Cardiac septum (tissue), 1 donor: ENCODE data around the gene KRTAP10-1. TPM values are rescaled to one million over a fixed set of nuclear protein-coding genes. Genes with fewer than 3 reads are reported as not detected.

ENCODE experiments used
- DNase-seq: peaks from one replicate; pipeline ENCODE4 v3.0.0-alpha.2; 2020; ENCODE audit warnings: low spot score
- intact Hi-C: fragments of 100-400 bp; cut with DNase I; formaldehyde crosslinking; loops from one replicate; pipeline ENCODE4 v1.14.0; 2022
- total RNA-seq: library from RNA; stranded (reverse); fragmentation: NEBNext Ultra II Directional; extraction: Animal tissue kit (Norgen Biotek cat#: 25700); gene quantifications from one replicate; pipeline ENCODE4 v1.2.1, GENCODE V29; 2021
- donor health status: DM: no; HTN: no; CAD: no.

The KRTAP10-1 gene
- total RNA-seq, 1 donor from 2014 or later, result not detected

- intact Hi-C loops, result no loop called here
- peak; percentile 56 for DNase-seq
These were observed 19.4 kb downstream of the KRTAP10-1 start for GRCh38 chr21:44520326-44521300.

GRCh38 chr21:44519346-44520325 is 20.4 kb downstream of the KRTAP10-1 start:
- no peak for DNase-seq
- intact Hi-C loops, result loop anchor here (10.0 kb wide), 1 partner anchor 405 kb away; the partner anchor contains the start of gene ITGB2

- no peak for DNase-seq
- intact Hi-C loops, result loop anchor here (10.0 kb wide), 1 partner anchor 406 kb away; the partner anchor contains the start of gene ITGB2
These were observed 21.3 kb downstream of the KRTAP10-1 start for GRCh38 chr21:44518686-44519085.

- DNase-seq, result no peak
- intact Hi-C loops, result loop anchor here (10.0 kb wide), 1 partner anchor 407 kb away; the partner anchor contains the start of gene ITGB2
These were observed 22.7 kb downstream of the KRTAP10-1 start for GRCh38 chr21:44517175-44517899.

GRCh38 chr21:44516828-44517174 is 23.2 kb downstream of the KRTAP10-1 start:
- no peak for DNase-seq
- intact Hi-C loops, result loop anchor here (10.0 kb wide), 1 partner anchor 408 kb away; the partner anchor contains the start of gene ITGB2

DNA sequence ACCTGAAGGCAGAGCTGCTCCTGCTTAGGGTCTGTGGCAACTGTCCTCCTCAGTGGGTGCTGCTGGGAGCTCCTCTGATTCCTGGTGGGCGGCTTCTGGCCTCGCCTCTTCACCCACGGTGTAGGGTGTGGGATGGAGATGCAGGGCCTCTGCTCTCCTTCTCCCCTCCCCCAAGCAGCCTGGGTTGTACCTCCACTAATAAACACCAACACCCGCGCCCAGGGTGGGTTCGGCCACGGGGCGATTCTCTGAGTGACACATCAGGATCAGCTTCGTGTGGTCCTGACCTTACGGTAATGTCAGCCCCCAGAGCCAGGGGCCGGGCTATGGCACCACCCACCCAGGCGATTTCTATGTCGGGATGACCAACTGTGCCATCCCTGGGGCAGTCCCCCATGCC is 23.7 kb downstream of the KRTAP10-1 start:
- no peak for DNase-seq
- intact Hi-C loops, result loop anchor here (10.0 kb wide), 1 partner anchor 408 kb away; the partner anchor contains the start of gene ITGB2

GRCh38 chr21:44515359-44516165 is 24.4 kb downstream of the KRTAP10-1 start:
- DNase-seq, result no peak
- intact Hi-C loops, result loop anchor here (10.0 kb wide), 1 partner anchor 409 kb away; the partner anchor contains the start of gene ITGB2

DNA sequence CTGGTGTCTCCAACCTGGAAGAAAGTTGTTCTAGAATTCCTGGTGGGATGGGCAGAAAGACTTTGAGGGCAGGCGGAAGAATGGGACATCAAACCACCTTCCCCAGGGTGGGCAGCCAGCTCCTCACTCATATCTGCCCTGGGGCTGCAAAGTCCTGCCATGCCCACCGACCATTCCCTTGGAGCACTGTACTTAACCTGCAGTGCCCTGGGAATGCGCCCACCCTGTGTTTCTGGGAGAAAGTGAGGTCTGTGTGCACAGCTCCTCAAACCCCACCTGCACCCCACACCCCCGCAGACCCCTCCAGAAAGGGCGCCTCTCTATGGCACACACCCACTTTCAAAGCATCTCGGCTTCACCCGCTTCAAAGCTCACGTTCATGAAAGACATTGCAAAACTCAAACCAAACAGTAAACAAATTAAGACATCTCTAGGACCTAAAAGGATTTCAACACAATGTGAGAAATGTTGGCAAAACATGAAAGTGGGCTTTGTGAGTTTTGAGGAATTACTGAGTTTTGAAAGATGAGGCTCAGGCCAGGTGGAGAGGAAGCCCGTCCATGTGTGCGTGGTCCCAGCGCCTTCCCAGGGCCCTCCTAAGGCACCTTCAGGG is 25.1 kb downstream of the KRTAP10-1 start:
- intact Hi-C loops, result loop anchor here (5.0 to 10.0 kb wide), 2 partner anchors 277 to 410 kb away; partner anchors contain the start of gene ITGB2
- DNase-seq, result no peak

DNA sequence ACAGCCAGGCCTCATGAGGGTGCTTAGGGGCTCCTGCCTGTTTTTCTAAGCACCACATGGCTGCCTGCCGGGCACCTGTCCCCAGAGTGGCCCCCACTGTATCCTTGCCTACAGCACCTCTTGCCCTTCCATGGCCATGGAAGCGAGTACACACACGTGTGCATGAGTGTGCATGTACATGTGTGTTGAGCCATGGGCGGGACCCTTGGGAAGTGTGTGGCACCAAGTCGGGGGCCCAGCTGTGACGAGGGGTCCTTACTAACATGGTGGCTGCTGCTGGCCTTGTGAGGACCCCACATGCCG is 25.8 kb downstream of the KRTAP10-1 start:
- intact Hi-C loops, result loop anchor here (5.0 to 10.0 kb wide), 2 partner anchors 278 to 411 kb away; partner anchors contain the start of gene ITGB2
- DNase-seq, result no peak

GRCh38 chr21:44513389-44514217 is 26.4 kb downstream of the KRTAP10-1 start:
- intact Hi-C loops, result loop anchor here (5.0 to 10.0 kb wide), 2 partner anchors 279 to 411 kb away; partner anchors contain the start of gene ITGB2
- DNase-seq, result no peak

DNA sequence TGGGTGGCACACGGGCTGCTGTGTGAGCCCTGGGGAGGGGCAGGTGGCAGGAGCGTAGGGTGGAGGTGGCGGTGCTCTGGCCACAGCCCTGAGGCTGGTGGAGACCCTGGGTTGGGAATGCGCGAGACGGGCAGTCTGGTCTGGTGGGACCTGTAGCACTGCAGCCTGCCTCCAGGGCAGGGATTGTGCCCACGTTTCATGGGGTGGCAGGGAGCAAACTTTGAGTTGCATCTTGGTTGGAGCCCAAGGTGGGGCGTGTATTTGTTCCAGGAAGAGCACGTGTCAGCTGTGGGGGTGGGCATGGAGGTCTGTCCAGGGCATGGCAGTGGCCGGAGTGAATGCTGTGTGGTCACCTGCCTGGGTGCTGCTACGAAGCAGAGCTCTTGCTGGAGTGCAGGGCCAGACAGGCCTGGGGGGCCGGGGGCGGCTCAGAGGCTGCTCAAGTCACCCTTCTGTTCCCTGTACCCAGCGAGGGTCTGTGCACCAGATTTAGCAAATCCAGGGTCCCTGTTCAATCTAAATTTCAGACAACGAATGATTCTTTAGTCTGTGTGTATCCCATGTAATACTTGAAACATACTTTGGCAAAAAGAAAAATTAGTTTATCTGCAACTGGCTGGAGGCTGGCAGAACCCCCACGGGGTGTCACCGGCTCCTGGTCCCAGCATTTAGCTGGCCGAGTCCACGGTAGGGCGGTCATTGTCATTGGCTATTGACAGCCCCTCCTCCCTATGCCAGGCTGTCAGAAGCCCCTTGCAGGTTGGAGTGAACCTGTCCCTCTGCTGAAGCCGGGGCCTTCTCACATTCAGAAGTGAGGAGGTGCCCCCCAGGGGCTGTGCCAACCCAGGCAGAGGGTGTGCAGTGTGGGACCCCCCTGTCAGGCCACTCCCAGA is 27.3 kb downstream of the KRTAP10-1 start:
- intact Hi-C loops, result loop anchor here (5.0 to 10.0 kb wide), 2 partner anchors 280 to 412 kb away; partner anchors contain the start of gene ITGB2
- no peak for DNase-seq

DNA sequence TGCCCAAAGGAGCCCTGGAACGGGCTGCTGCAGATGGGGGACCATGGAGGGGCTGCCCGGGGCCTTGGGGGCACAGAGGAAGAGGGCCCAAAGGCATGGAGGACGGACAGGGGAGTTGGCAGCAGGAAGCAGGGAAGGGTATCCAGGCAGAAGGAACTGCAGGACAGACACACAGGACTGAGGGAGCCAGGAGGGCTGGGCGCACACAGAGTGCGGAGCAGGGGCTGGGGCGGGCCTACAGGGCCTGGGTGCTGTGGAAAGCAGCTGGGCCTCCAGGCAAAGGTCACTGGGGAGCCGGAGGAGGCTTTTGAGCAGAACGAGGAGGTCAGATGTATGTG is 28.1 kb downstream of the KRTAP10-1 start:
- no peak for DNase-seq
- intact Hi-C loops, result loop anchor here (5.0 to 10.0 kb wide), 2 partner anchors 280 to 413 kb away; partner anchors contain the start of gene ITGB2

GRCh38 chr21:44511219-44511937 is 28.6 kb downstream of the KRTAP10-1 start:
- DNase-seq, result no peak
- intact Hi-C loops, result loop anchor here (5.0 to 10.0 kb wide), 2 partner anchors 281 to 413 kb away; partner anchors contain the start of gene ITGB2

GRCh38 chr21:44510508-44511218 is 29.3 kb downstream of the KRTAP10-1 start:
- DNase-seq, result peak; percentile 89
- intact Hi-C loops, result loop anchor here (5.0 to 10.0 kb wide), 2 partner anchors 282 to 414 kb away; partner anchors contain the start of gene ITGB2
